AG04450 (cell line): ENCODE data around the gene TIMD4. TPM values are rescaled to one million over a fixed set of nuclear protein-coding genes. Genes with fewer than 3 reads are reported as not detected.
"Not testable (repeated sequence)": the region's sequence is repeated elsewhere in the genome, so short reads cannot be mapped to it uniquely, and the experiment has no call there.

Experiments
- CTCF ChIA-PET: fragments of 300-600, 350-600 bp; formaldehyde crosslinking; extraction: SDS; loops from one replicate; lab custom pipeline; 2022; ENCODE audit warnings: antibody characterized with exemption, inconsistent platforms; lab: Charles Lee
- POLR2A ChIA-PET: fragments of 350-600 bp; formaldehyde crosslinking; extraction: SDS; loops from one replicate; lab custom pipeline; 2021; ENCODE audit warnings: antibody characterized with exemption, inconsistent platforms; lab: Yijun Ruan, JAX
- DNase-seq: peaks from one replicate; pipeline ENCODE4 v3.0.0-alpha.2; 2011; ENCODE audit warnings: low read depth, low spot score
- H3K27ac ChIP-seq: one replicate; pipeline ENCODE4 v1.5.1; 2012; ENCODE audit warnings: low read depth, low read length, control low read depth
- H3K27me3 ChIP-seq: one replicate; pipeline ENCODE4 v1.6.0; 2012; ENCODE audit warnings: low read length; ENCODE audit not compliant: control insufficient read depth, insufficient read depth
- H3K4me3 ChIP-seq: 2 replicates; pipeline ENCODE4 v1.5.1; 2011; ENCODE audit warnings: mild to moderate bottlenecking, low read depth, low read length, control low read depth
- H3K9me3 ChIP-seq: 2 replicates; pipeline ENCODE4 v1.5.1; 2012; ENCODE audit warnings: low read length; ENCODE audit not compliant: control insufficient read depth, insufficient read depth
- polyA plus RNA-seq: library from polyadenylated mRNA; depleted of rRNA; stranded (reverse); fragments of >200 nt; gene quantifications from 2 replicates; pipeline ENCODE4 v1.2.3, GENCODE V29; 2011
- TF ChIP-seq, protein P1 (sequence below): IDR thresholded peaks from 2 replicates; pipeline ENCODE4 v1.5.1; 2011; ENCODE audit warnings: low read depth, low read length, control low read depth, inconsistent platforms

The TIMD4 gene
- polyA plus RNA-seq, 1 experiment, result not detected

DNA sequence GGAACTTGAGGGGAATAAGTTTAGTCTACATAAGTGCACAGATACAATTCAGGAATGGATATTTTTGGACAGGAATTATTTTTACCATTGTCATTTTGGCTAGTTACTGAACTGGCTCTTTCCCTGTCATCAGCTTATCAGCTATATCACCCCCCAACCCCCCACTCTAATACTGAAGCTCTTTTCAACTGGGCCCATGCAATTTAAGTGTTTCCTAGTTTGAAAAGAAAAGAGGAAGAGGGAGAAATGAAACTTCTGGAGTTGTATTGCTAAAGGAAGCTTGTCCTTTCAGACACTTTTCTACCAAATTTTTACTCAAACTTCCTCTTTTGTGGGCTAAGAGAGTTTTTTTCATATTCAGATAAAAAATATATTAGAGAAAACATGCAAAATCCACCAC lies 18.5 kb upstream of the TIMD4 start:
- H3K27ac ChIP-seq, result no peak overlapping the region
- H3K4me3 ChIP-seq, result no peak overlapping the region
- ChIA-PET CTCF (no interaction called here), POLR2A (no interaction called here)
- TF ChIP-seq, protein P1, sequence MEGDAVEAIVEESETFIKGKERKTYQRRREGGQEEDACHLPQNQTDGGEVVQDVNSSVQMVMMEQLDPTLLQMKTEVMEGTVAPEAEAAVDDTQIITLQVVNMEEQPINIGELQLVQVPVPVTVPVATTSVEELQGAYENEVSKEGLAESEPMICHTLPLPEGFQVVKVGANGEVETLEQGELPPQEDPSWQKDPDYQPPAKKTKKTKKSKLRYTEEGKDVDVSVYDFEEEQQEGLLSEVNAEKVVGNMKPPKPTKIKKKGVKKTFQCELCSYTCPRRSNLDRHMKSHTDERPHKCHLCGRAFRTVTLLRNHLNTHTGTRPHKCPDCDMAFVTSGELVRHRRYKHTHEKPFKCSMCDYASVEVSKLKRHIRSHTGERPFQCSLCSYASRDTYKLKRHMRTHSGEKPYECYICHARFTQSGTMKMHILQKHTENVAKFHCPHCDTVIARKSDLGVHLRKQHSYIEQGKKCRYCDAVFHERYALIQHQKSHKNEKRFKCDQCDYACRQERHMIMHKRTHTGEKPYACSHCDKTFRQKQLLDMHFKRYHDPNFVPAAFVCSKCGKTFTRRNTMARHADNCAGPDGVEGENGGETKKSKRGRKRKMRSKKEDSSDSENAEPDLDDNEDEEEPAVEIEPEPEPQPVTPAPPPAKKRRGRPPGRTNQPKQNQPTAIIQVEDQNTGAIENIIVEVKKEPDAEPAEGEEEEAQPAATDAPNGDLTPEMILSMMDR, result no peak
- H3K27me3 ChIP-seq, result no peaks in the 10 kb centered on the region
- H3K9me3 ChIP-seq, result peaks cover 26% of the 10 kb centered on the region
- no peak for DNase-seq

DNA sequence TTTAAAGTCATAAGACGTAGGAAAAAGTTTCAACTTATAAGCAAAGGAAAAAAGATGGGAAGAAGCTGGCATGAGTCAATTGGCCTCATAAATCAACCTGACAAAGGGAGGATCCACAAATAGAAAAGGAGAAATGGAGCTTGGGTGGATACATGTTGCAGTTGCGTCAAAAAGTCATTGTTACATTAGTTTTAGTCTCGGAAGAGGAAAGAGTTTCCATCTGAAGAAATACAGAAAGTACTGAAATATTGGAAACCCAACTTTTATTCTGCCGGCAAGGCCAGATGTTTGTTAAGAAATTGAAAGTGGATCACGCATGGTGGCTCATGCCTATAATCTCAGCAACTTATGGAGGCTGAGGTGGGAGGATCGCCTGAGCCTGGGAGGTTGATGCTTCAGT lies 11.3 kb upstream of the TIMD4 start:
- H3K27me3 ChIP-seq, result no peaks in the 10 kb centered on the region
- no peak for DNase-seq
- POLR2A ChIA-PET, result no interaction called here
- H3K27ac ChIP-seq, result no peak overlapping the region
- peaks cover 16% of the 10 kb centered on the region for H3K9me3 ChIP-seq
- TF ChIP-seq, protein P1, result no peak
- no peak overlapping the region for H3K4me3 ChIP-seq
- CTCF ChIA-PET, result no interaction called here

DNA sequence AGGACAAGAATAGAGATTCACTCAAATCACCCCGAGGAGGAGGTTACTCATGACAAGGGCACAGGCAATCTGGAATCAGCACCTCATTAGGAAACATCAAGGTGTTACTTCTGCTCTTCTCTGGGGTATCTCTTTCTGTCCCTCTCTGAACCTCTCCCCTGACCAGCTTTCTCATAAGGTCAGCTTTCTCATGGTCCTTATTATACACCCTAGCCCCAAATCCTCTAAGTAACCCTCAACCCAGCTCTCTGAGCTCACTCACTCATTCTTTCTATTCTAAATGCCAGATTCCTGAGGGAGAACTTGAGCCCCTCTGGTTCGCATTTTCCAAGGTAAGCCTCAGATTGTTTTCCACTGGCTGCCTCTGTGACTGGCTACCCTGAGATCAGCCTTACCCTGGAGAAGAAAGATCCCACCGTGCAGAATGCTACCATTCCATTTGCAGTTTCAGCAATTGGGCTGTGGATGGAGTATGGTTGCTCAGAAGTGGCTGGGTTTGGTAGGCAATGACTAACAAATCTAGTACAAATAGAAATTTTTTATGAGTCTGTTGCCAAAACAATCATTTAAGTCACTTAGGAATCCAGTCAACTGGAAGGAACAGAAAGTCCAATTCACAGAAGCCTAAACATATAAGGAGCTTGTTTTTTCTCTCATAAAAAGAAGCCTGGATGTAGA lies 9.0 kb upstream of the TIMD4 start:
- no peak overlapping the region for H3K27ac ChIP-seq
- CTCF ChIA-PET, result no interaction called here
- peaks cover 12% of the 10 kb centered on the region for H3K9me3 ChIP-seq
- no peaks in the 10 kb centered on the region for H3K27me3 ChIP-seq
- TF ChIP-seq, protein P1, result no peak
- DNase-seq, result no peak
- POLR2A ChIA-PET, result no interaction called here
- no peak overlapping the region for H3K4me3 ChIP-seq

DNA sequence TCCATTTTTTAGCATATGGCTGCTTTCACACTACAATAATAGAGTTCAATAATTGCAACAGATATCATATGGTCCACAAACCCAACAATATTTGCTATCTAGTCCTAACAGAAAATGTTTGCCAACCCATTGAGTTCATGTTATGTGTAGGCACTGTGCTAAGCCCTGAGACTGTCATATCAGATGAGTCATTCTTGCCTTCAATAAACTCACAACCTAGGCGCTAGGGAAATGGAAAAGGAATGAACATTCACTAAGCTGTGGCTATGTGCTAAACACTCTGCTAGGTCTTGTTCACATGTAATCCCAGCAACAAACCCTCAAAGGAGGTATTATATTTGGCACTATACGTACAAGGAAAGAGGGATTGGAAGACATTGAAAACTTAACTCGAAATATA lies 8.4 kb upstream of the TIMD4 start:
- CTCF ChIA-PET, result no interaction called here
- H3K27ac ChIP-seq, result no peak overlapping the region
- no peak for DNase-seq
- no peak overlapping the region for H3K4me3 ChIP-seq
- TF ChIP-seq, protein P1, result no peak
- H3K27me3 ChIP-seq, result no peaks in the 10 kb centered on the region
- POLR2A ChIA-PET, result no interaction called here
- H3K9me3 ChIP-seq, result peaks cover 11% of the 10 kb centered on the region

- H3K9me3 ChIP-seq, result peaks cover 15% of the 10 kb centered on the region
- H3K27me3 ChIP-seq, CTCF ChIA-PET, H3K4me3 ChIP-seq, DNase-seq, H3K27ac ChIP-seq, POLR2A ChIA-PET: not testable (repeated sequence)
Measured at GRCh38 chr5:156967386-156967785, 4.4 kb upstream of the TIMD4 start.
